Measurements from ENCODE around the gene ADISSP.

ADISSP gene

GRCh38 chr20:3734111-3734843 lies 33.3 kb downstream of the ADISSP start:
- DNase-seq: no peak

GRCh38 chr20:3733119-3733995 lies 34.2 kb downstream of the ADISSP start:
- DNase-seq: no peak

- no peak for DNase-seq
Measured at GRCh38 chr20:3732327-3733118, 35.0 kb downstream of the ADISSP start, which contains the start of gene HSPA12B. Gene HSPA12B, plus strand, starts transcription at chr20:3732685. Its CDS starts 5,990 bp downstream, at chr20:3738675.

- no peak for DNase-seq
Measured at GRCh38 chr20:3731944-3732326, 35.6 kb downstream of the ADISSP start.

GRCh38 chr20:3730803-3731672 lies 36.5 kb downstream of the ADISSP start:
- DNase-seq: no peak

- no peak for DNase-seq
Measured at GRCh38 chr20:3729811-3730540, 37.6 kb downstream of the ADISSP start.

GRCh38 chr20:3729378-3729777 lies 38.2 kb downstream of the ADISSP start:
- no peak for DNase-seq

GRCh38 chr20:3728876-3729275 lies 38.7 kb downstream of the ADISSP start:
- DNase-seq: no peak

- DNase-seq: no peak
Measured at GRCh38 chr20:3728354-3728753, 39.2 kb downstream of the ADISSP start.

GRCh38 chr20:3727401-3728021 lies 40.0 kb downstream of the ADISSP start:
- no peak for DNase-seq

GRCh38 chr20:3724356-3724755 lies 43.2 kb downstream of the ADISSP start:
- no peak for DNase-seq

GRCh38 chr20:3723284-3723683 lies 44.3 kb downstream of the ADISSP start:
- DNase-seq: no peak

- no peak for DNase-seq
Measured at GRCh38 chr20:3721912-3722311, 45.6 kb downstream of the ADISSP start.

- DNase-seq: no peak
Measured at GRCh38 chr20:3720626-3721025, 46.9 kb downstream of the ADISSP start.

GRCh38 chr20:3720068-3720467 lies 47.5 kb downstream of the ADISSP start:
- no peak for DNase-seq

GRCh38 chr20:3719046-3719445 lies 48.5 kb downstream of the ADISSP start:
- DNase-seq: no peak

- DNase-seq: no peak
Measured at GRCh38 chr20:3716195-3716834, 51.2 kb downstream of the ADISSP start.

GRCh38 chr20:3714092-3714491 lies 53.5 kb downstream of the ADISSP start:
- peak; percentile 29 for DNase-seq

GRCh38 chr20:3712279-3712873 lies 55.2 kb downstream of the ADISSP start, which contains the start of gene SIGLEC1:
Gene SIGLEC1, minus strand, starts transcription at chr20:3712600. Its CDS starts 5,472 bp downstream, at chr20:3707128.
- DNase-seq: peak; percentile 69

GRCh38 chr20:3711484-3711941 lies 56.0 kb downstream of the ADISSP start:
- DNase-seq: no peak

Measured in CD4-positive, alpha-beta T cell treated with Interleukin-15 for 1 hour (primary cell).